RKO (cell line): Measurements from ENCODE around the gene NCKAP5.

Experiments
- DNase-seq: peaks from one replicate; pipeline ENCODE4 v3.0.0-alpha.2; 2016; ENCODE audit warnings: low spot score

NCKAP5 gene

DNA sequence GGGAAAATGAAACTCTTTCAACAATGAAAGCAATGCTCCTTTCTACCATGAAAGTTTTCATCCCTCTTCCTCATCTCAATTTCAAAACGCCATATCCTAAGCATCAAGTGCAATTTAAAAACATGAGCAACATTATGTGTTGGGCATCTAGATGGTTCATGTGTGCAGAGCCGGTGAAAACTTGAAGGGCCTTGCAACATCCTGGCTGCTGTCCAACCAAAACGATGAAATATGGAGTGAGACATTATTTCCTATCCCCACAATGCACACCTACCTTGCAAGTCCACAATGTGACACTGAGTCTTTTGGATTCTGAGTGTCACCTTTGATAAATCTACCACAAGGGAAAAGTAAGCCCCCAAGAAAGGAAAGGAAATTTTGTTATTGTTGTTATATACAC, 110.0 kb downstream of the NCKAP5 start:
- no peak for DNase-seq

DNA sequence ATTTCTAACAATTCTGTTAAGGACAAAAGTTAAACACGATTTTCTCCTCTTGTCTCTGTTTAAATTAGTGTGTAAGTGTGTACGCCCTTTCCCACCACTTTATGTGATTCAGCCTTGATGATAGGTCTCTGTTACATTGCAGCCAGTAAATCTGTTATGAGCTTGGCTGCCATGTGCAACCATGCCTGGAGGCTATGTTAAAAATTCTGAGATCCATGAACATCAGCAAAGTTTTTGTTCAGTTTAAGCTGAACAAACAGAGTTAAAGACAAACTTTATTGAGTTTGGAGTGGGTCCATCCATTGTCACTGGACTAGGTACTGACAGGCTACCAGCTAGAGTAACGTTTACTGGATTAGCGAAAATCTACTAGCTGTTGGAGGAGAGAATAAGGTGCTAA, 110.4 kb downstream of the NCKAP5 start:
- DNase-seq = no peak

DNA sequence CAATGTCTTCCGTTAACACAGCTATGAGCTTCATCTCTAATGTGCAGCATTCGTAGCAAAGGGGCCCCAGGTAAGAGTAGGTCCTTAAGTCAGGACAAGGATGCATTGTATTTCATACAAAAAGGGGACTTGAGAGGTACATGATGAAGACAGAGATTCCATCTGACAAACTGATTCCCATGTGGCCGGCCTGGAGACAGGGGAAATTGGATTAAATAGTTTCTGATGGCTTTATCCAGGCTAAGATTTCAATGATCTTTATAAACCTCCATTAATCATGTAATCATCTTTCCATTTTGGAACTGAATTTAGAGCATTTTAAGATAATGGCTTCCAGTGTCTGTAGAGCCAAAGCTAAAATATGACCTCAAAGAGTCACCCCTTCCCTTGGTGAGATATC, 111.3 kb downstream of the NCKAP5 start:
- no peak for DNase-seq

DNA sequence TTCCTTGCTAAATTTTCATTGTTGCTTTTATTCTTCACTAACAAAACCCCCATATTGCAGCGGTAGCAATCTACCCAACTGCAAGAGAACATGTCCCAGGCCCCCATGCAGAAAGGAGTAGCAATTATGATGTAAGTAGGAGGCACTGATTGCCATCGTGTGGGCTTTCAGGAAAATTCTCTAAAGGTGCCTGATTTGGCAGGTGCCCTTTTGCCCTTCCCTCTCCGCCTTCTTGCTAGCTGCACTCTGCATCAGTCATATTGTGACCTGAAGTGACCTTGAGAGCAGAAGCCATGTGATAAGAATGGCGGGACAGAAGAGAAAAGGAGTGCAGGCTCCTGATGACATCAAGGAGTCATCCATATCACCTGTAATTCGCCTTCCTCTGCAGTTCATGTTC, 112.1 kb downstream of the NCKAP5 start:
- DNase-seq = no peak

DNA sequence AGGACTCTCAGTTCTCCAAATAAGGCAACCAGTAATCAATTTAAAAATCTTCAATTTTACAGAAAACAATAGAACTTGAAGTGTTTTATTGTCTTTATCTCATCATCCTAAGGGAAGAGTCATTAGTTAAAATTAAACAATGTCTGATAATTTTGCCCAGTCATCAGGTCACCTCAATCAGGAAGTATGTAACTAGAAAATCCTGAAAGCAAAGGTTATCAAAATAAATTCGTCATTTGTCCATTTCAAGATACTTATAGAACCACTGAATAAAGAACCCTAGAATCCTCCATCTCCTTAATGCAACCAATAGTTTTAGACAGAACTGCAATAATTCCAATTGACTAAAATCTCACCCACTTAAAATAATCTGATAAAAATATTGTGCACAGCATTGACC, 115.2 kb downstream of the NCKAP5 start:
- DNase-seq = no peak

DNA sequence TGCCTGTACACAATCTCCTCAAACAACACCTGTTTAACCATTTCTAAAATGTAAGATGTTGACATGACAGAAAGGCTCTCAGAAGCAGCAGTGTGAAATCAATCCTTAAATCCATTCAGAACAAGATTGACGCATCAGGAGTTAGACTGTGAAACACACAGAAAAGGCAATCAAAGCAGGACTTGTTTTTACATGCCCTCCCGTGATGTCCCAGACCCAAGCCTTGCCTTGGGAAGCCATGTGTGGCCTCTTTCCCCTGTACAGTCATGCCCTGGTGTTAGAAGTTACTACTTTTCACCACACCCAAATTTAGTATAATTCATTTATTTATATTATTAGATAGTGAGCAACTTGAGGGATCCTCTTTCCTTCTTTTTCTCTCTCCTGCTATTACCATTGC, 115.7 kb downstream of the NCKAP5 start:
- no peak for DNase-seq

DNA sequence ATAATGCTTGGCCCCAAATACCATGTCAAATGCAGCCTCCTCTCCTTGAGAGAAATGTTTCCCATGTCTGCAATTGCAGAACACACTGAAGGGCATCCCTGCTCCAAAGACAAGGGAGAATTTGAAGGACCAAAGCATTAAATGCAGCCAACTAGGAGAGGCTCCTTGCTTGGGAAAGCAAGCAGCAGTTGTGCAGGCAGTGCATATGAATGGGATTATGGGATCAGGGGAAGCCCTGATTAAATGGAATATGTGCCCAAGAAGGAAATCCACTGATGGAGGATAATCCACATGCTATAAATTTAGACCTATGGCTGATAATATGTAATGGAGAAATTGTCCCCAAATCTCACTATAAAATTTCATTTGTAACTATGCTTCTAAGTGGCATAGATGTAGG, 116.1 kb downstream of the NCKAP5 start:
- no peak for DNase-seq

DNA sequence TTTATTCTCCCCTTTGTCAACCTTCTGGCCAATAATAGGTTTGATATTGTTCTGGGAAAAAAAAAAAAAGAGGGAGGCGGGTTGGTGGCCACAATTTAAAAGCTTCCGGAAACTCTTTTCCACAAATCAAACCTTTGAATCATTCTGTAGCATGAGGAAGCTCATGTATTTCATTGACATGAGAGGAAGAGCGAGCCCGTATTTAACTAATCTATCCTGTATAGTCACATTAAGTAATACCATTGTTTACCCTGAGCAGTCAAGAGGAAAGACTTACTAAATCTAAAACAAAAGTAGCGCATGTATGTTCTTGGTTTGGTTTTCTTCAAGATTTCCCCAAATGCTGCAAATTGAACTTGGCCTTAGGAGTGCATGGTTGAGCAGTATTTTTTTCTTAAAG, 120.1 kb downstream of the NCKAP5 start:
- no peak for DNase-seq

DNA sequence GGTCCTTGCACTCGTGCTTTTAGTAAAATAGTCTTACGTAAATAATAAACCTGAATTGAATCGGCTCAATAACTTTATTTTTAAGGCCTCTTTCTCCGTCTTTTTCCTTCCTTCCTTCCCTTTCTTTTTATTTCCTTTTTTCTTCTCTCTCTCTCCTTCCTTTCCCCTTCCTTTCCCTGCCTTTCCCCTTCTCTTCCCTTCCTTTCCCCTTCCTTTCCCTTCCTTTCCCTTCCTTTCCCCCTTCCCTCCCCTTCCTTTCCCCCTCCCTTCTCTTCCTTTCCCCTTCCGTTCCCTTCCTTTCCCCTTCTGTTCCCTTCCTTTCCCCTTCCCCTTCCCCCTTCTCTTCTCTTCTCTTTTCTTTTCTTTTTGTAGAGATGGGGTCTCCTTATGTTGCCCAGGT, 121.0 kb downstream of the NCKAP5 start:
- DNase-seq = no peak

DNA sequence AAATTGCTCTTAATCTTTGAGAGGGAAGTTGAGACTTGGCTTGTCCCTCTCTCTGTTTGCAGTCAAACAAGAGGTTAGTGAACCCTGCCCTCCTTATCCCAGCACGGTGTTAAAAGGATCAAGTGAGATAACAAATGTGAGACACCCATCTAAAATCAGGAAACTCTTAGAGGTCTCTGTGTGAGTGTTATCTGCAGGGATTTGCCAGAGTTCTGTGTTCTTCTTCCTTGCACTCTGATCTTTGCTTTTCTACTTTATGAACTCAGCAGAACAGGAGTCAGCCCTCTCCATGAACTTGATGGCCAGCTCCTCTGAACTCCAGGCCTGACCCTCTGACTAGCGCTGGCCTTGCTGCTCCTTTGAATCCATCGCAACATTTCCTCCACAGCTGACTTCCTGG, 123.8 kb downstream of the NCKAP5 start:
- DNase-seq = no peak

DNA sequence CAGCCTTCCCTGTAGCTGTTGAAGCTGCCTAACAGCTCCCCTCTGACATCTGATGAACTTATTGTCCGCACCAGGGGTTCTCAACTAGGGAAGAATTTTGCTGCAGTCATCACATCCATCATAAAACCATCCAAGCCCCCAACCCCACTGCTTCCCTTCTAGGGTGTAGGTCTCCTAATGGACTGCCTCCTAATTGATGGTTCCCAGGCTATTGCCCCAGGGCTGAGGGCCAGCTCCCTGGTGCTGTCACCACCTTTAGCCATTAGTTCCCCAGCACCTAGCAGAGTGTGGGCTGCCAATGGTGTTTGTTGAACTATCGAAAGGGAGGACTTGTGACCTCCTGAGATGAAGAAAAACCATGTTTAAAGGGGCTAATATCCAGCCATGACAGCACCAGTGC, 125.9 kb downstream of the NCKAP5 start:
- no peak for DNase-seq

DNA sequence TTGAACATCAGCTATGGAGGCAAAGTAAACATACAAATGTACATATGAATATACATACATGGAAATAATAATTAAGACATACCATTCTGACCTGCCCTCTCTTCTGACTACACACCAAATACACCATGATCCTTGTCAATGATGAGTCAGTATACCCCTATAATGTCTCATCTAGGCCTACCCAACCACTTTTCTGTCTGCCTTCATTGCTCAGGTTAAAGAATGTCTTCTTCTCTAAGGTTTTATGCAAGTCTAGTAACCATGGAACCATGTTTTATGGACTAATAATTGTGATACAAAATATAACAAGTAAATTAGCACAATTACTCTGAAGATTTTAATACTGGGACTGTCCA, 128.7 kb downstream of the NCKAP5 start:
- DNase-seq = no peak

DNA sequence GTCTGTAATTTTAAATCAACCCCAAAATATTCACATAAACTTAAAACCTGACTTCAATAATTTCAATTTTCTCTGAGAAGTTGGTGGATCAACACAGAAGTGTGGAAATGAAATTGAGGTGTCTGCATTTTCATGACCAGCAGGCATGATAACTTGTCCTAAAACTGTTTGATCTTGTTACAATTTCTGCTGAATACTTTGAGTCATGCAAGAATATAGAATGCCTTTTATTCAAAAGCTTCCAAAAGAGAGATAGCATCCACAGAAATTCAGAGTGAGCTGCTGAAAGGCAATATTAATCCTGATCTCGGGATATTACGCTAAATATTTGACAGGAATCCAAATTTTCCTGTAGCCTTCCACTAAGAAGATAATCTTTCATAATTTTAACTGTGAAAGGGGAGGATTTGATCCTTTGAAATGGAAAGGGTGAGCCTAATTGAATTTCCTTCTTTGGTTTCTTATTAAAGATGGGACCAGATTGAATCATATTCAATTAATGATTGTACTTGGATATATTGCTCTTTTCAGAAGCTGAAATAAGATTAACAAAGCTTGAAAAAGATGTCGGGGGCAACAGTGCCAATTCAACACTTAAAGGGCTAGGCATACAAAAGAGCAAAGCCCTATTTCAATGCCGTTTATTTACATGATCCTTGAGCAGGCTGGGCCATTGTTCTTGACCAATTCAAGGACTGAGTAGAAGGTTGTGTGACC, 129.3 kb downstream of the NCKAP5 start:
- no peak for DNase-seq

DNA sequence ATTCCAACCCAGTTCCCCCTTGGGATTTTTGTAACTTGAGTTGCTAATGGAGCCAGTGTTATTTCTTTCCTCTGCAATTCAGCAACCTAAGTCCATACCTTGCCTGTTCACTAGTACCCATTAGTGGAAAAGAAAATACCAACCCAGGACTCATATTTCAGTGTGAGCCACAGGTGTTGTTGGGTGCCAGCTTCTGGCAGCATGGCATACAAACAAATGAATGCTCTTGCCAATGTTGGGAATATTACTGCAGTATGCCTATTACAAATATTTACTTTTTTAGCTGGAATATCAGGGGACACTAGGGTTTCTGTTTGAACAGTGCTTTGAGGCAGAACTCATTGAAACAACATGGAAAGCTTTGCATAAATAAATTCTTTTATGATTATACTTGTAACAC, 130.2 kb downstream of the NCKAP5 start:
- DNase-seq = no peak

DNA sequence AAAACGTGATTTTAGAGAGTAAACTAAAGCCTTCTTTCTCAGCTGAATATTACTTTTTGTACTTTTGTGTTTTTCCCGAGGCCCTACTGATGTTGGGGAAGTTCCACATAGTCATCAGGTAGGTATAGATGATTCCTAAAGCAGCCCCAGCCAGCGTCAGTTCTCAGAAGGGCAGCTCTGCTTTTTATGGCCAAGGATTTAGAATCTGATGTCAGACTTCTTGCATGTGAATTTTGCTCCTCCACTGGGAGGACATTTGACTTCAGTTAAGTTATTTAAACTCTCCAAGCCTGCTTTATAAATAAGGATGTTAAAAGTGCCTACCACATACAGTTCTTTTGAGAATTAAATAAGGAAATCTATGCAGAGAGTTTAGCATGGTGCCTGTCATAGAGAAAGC, 130.8 kb downstream of the NCKAP5 start:
- no peak for DNase-seq

DNA sequence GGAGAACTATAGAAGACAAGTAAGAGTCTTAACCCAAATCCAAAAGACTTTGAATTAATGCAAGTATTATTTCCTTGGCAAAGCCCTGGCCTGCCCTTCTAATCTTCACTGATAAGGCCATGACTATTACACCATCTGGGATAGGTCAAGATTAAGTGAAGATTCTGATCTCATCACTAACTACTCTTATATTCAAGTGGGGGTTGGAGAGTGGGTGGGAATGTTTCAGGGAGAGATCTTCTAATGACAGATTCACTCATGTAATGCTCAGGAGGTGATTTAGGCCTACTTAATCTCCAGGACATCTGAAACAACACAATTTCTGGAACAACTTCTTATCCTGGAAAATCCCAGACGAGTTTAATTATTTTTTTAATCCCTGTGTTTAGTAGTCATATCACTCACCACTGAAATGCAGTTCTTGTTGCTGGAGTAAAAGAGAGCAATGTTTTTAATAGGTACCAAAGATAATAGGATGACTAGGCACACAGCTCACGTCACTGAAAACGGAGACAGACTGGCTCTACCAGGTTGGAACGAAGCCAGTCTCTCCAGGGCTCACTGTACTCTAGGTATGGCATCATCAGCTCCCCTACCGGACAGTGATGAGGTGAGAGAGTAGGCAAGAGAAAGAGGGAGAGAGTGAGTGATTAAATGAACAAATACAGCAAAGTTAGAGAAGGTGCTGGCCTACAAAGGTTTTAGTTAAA, 133.1 kb downstream of the NCKAP5 start:
- peak; percentile 14 for DNase-seq

DNA sequence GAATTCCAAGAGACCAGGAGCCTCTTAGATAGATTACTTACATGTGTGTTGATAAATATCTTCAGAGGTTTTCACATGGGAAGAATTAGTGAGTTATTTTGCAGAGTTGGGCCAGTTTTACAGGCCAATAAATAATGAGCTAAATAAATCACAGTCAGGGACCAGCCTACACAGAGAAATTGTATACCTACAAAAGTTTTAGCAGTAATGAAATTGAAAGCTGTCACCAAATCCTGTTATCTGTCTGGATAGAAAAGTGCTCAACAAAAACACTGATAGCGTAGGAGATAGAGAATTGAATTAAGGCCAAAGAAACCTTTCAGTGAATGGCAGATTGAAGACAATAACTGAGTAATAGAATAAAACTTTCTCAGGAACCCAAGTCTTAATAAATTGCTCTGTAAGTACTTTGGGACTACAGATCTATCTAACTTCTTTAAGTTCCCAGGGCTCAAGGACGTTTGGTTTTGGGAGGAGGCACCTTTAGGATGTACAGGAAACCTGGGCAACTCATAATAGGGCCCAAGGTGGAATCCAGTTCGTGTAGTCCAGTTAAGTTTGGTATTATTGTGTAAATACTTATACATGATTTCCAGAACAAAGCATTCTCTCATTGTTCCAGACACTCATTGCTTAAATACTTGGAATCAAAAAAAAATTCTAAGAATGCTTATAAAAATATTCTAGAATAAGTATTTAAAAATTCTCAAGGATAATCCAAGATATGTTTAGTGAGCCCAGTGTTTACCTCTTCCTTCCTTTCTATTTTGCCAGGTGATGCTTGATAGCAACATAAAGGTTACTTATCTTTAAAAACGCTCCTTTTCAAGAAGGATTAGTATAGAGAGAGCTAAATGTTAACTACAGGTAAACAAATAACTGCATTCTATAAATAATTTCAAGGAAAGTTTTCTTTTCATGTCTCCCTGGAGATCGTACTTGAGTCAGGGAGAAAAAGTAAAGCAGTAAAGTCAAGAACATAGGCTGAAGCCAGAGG, 134.5 kb downstream of the NCKAP5 start:
- DNase-seq = no peak

DNA sequence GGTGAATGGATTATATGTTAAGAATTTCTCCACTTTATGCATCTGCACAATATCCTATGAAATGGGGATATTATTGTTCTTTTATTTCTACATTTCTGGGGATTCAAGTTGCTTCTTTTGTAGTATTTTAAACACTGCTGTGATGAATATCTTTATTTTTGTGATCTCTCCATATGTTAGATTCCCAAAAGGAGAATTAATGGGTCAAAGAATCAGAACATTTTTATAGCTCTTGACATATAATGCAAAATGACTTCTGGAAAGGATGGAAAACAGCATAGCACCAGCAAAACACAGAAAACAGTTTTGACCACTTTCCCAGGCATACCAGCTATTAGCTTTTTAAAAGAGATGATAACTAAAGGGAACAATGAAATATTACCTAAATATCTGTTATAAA, 135.5 kb downstream of the NCKAP5 start:
- DNase-seq = no peak

DNA sequence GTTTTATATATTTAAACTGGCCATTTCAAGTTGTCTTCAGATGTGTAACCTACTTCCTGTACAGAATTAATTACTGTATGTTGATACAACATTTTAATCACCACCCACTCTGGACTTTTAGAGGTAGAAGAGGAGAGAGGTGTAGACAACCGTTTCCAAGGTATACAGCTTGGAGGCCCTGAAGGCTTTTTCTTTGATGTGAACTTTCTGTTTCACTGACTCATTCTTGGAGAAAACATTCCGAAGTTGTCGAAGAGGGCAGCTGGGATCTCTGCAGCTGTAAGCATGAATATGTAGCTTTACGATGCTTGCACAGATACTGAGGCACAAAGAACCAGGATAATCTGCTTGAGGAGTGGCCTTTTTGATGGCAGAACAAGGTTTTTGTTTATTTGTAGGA, 137.0 kb downstream of the NCKAP5 start:
- no peak for DNase-seq

DNA sequence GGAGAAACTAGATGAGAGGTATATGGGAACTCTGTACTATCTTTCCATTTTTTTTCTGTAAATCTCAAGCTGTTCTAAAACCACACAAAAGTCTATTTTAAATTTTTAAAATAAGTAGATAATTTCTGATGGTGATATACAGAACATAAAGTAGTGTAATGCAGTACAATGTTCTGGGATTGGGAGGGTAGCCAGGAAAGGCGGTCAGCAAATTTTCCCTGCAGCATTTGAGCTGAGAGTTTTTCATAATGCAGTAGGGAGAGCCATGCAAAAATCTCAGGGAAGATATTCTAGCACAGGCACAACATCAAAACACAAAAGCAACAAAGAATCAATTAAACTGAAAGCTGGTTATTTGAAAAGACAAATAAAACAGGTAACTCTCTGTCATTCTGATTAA, 141.5 kb downstream of the NCKAP5 start:
- DNase-seq = no peak

DNA sequence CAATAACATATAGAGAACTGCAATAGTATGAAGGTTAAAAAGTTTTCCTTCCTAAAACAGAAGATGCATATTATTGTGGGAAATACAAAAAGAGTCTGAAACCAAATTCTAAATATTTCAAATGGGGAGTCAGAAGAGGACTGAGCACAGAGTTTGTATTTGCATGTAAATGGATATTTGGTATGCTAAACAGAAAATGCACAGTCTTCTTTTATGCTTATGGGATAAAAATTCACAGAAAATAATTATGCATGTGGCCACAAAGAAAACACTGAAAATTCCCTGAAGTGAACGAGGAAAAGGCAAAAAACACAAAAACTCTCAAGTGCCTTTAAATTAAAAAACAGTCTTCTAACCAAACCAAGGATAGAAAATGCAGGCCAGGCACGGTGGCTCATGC, 142.7 kb downstream of the NCKAP5 start:
- DNase-seq = no peak

DNA sequence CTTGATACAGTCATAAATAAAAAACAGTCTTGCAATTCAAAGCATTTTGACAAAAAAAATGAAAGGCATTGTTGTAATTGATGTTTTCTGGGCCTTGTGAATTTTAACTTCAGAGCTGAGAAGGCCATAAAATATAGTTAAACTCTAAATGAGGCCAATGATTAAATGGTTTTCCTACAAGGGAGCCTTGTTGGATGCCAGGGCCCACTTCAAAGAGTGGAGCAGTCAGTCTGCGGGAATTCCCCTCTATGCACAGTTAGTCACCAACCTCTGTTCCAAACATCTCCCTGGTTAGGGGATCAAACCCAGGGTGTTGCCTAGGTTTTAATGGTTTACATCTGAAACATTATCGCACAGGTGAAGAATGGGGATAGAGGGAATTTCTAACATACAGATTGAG, 143.4 kb downstream of the NCKAP5 start:
- no peak for DNase-seq

DNA sequence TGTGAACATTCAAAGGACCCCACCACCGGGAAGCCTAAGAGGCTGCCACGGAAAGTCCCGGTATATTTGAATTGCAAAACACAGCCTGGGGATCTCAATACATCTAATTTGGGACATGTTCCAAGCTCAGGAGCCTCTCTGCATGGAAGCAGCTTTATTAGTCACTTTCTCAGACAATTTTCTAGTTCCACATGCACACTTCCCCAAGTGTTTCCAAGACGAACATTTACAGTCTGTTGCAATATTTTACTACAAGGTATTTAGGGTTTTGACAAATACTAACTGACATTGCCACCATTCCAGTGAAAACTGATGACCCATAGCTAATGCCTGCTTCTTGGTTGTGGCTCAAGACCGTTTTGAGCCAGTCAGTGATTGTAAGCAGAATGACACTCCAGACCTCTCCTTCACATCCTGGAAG, 145.3 kb downstream of the NCKAP5 start:
- DNase-seq = no peak
